SW480 (cell line): Measurements from ENCODE around the gene LRFN4.
A peak's percentile ranks its signal among the peaks of the same experiment; 100 is the strongest.
"Not testable (repeated sequence)": the region's sequence is repeated elsewhere in the genome, so short reads cannot be mapped to it uniquely, and the experiment has no call there.

ENCODE experiments used
- DNase-seq: peaks from one replicate; pipeline ENCODE4 v3.0.0-alpha.2; 2016; ENCODE audit warnings: low spot score

Gene LRFN4

DNA sequence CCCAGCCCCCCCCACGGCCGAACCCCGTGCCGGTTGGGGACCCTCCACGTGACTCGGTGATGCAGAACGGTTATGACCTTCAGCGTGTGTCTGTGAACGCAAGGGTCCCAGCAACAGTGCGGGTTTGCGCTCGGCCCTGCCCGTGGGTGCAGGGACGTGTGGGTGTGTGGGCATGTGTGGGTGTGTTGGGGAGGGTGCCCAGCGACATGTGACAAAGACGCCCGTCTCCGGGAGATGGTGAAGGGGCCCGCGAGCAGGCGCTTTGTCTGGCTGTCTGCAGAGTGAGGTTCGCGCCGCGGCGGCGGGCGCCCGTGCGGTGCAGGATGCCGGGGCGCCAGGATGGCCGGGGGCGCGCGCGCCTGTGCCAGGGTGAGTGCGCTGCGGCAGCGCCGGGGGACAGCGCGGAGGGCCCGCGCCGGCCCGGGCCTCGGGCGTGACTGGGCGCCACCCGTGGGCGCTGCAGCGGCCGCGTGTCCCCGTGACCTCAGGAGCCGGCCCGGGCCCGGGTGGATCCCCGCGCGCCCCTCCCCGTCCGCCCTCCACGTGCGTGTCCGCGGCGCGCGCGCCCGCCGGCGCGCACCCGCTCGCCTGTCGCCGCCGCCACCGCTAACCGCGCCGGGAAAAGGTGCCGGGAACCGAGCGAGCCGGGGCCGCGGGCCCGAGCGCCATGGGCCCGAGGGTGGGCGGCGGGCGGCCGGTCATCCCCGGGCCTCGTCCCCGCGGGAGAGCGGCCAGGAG is at the start of gene LRFN4:
LRFN4 (plus strand) TSS at position 569 of the 738 bp plus-strand sequence. CDS start 681 bp downstream, outside the sequence.
- no peak for DNase-seq

DNA sequence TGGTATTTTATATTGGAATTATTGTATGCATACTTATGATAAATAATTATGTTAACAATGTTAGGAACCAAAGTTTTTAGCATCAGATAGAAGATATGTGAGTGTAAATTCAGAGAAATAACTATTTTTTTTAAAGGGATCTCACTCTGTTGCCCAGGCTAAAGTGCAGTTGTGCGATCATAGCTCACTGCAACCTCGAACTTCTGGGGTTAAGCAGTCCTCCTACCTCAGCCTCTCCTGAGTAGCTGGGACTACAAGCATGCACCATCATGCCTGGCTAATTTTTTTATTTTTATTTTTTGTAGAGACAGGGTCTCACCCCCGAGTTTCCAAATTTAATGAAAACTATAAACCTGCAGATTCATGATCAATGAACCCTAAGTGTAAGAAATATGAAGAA is 47.3 kb upstream of the LRFN4 start:
- DNase-seq = no peak

DNA sequence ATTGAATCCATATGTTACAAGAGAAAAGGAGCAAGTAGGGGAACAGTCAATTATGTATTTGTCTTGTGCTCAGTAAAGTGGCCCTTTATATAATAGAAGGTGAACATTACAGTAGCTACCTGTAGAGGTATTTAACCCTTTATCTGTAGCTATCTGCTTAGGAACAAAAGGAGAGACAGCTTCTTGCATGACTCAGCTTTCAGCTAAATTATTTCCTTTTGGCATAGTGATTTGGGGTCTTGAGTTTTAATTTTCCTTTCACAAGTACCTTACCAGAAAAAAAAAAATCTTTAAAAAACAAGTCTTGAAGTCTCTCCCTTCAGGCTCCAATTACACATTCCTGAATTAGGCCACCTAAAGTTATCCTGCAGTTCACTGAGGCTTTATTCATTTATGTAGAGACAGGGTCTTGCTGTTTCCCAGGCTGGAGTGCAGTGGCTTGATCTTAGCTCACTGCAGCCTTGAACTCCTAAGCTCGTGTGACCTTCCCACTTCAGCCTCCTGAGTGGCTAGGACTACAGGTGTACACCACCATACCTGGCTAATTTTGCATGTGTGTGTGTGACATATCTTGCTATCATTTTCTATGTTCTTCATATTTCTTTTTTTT is 46.2 kb upstream of the LRFN4 start:
- no peak for DNase-seq

DNA sequence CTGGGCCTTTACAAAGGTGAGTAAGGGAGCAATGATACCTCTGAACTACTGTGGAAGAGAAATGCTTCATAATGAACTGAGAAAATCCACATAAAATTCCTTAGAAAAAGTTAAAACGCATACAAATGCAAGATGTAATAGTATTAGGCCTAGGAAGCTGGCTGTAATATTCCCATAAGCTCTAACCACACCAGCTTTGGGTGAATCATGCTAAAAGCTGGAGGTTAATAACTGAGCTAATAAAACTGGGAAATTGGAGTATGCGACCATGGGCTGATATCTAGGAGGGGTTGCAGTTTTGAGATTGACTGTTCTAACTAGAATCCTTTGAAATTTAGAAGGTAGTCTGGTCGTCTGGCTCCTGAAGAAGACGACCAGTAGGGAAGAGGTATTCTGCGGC is 42.2 kb upstream of the LRFN4 start:
- no peak for DNase-seq

DNA sequence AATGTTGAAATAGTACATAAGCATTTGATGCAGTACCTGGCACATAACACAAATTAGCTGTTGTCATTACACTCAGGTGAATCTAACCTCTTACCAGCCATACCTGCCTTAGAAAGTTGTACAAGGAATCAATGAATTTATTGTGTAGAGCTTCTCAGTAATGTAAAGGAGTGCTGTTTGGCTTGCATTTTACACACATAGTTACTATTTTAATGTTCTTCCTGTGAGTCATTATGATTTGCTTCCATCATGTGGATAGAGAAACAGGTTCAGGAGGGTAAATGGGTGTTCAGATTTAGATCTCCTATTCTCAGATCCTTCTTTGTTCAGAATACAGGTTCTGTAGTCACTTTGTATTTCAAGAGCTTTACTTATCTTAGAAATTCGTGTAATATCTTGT is 41.2 kb upstream of the LRFN4 start:
- DNase-seq = peak; percentile 33

DNA sequence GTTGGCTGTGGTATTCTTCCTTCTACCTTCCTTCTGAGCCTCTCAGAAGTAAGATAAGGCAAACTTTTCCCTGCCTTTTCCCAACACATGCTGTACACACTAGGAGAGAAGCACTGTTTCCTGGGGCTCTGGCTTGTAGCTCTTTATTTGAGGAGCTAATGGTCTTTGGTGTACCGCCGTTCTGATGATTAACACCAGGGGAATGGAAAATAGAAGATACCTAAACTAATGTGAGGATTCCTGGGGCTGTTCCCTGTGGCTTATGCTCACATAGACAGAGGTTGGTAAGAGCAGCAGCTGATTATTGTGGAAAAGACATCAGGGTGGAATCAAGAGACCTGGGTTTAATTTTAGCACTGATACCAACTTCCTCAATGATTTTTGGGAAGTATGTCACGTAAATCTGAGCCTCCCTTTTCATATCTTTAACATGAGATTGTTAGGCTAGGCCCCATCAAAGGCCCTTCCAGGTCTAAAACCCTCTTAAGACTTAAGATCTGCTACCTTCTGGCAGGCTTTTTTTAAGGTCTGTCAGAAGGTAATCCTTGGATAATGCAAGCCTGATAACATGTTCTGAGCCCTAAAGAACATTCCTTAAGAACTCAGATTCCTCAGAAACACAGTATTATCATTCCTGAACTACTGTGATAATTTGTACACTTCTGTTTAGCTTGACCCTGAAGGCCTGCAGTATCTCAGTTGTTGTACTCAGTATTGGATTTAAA is 38.5 kb upstream of the LRFN4 start:
- no peak for DNase-seq

DNA sequence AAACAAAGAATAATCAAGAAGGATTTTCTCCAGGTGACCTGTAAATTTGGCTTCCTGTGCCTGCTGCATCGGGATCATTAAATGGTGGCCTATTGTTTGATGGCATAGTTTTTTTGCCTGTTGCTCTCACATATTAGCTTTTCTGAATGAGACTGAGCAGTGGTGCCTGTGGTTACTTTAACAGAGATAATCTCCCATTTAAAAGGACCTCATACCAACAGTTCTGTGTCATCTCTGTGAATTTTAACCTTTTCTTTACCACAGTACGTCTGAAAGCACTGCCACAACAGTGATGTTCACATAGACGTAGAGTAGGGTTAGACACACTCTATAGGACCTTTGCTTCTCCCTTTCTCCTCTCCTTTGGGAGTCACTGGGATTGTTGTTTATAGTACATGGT is 36.5 kb upstream of the LRFN4 start:
- no peak for DNase-seq

- DNase-seq = no peak
Observed at GRCh38 chr11:66820901-66821300, 36.0 kb upstream of the LRFN4 start.

DNA sequence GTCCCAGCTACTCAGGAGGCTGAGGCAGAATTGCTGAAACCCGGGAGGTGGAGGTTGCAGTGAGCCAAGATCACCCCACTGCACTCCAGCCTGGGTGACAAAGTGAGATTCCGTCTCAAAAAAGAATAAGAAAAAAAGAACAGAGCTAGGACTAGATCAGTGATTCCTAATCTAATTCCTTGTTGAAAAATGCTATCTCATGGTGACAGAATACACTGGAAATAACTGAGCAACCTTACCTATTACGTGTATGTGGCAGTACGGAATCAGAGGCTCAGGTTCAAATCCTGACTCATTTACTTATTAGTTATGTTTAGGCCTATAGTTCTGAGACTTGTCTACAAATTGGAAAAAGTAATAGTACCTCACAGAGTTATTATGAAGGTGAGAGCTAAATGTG is 33.2 kb upstream of the LRFN4 start:
- no peak for DNase-seq

DNA sequence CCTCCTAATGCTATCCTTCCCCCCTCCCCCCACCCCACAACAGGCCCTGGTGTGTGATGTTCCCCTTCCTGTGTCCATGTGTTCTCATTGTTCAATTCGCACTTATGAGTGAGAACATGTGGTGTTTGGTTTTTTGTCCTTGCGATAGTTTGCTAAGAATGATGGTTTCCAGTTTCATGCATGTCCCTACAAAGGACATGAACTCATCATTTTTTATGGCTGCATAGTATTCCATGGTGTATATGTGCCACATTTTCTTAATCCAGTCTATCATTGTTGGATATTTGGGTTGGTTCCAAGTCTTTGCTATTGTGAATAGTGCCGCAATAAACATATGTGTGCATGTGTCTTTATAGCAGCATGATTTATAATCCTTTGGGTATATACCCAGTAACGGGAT is 32.3 kb upstream of the LRFN4 start:
- DNase-seq = not testable (repeated sequence)

DNA sequence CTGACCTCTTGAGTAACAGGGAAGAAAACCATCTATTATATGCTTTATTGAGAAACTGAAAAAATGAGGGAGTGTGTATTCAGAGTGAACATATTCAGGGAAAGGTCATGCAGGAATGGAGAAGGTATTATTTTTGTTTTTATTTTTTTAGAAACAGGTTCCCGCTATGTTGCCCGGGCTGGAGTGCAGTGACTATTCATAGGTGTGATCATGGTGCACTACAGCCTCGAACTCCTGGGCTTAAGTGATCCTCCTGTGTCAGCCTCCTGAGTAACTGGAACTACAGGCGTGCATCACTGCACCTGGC is 22.4 kb upstream of the LRFN4 start:
- DNase-seq = no peak

GRCh38 chr11:66834943-66835342 is 21.9 kb upstream of the LRFN4 start:
- no peak for DNase-seq

GRCh38 chr11:66835768-66836405 is 21.0 kb upstream of the LRFN4 start:
- no peak for DNase-seq

DNA sequence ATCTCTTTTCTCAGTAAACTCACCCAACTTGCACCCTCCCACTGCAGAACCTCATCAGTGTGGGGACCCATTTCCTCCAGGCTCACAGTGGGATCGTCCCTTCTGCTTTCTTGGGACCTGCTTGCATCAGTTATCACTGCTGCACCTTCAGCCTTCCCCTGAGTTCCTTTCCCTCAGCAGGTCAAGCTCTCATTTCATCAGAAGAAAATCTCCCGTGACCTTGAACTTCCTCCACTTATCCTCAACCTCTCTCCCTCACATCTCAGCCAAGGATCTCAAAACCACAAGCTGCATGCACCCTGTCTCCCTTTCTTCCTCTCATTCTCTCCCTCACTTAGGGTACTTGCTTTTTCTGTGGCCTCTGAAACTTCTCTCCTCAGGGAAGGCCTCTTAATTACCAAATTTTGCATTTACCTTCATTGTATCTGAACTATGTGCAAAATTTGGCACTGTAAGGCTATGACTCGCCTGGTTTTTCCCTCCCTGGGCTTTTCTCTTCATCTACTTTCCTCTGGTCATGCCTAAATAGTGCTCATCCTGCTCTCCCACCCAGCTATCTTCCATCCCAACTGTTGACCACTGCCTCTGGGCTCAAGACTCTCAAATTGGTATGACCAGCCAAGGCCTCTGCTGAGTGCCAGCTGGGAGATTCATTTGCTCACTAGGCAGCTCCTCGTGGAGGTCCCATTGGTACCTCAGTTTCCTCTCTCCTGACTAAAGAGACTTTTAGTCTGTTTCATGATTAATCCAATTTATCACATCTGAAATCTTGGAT is 16.4 kb upstream of the LRFN4 start:
- no peak for DNase-seq

- no peak for DNase-seq
Observed at GRCh38 chr11:66841861-66842260, 15.0 kb upstream of the LRFN4 start.

DNA sequence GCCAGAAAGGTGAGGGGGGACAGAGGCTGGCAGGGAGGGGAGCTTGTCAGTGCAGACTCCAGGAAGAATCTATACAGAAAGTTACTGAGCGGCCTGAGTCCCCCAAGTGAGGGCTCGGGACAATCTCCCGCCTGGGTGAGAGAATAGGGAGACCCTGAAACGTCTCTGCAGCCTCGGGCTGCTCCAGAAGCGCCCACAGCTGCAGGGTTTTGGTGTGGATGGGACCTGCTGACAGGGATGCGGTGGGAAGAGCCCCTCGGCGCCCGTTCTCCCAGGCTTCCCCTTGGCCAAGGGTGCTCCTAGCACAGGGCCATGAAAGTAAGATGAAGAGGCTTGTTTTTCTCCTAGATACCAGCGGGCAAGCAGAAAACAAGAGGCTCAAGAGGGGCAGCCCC is 14.4 kb upstream of the LRFN4 start:
- no peak for DNase-seq

GRCh38 chr11:66842896-66843775 is 13.7 kb upstream of the LRFN4 start, which contains the start of gene RCE1:
Gene RCE1 (plus strand): TSS chr11:66843441. CDS start chr11:66843456, 15 bp downstream.
- DNase-seq = peak; percentile 87

DNA sequence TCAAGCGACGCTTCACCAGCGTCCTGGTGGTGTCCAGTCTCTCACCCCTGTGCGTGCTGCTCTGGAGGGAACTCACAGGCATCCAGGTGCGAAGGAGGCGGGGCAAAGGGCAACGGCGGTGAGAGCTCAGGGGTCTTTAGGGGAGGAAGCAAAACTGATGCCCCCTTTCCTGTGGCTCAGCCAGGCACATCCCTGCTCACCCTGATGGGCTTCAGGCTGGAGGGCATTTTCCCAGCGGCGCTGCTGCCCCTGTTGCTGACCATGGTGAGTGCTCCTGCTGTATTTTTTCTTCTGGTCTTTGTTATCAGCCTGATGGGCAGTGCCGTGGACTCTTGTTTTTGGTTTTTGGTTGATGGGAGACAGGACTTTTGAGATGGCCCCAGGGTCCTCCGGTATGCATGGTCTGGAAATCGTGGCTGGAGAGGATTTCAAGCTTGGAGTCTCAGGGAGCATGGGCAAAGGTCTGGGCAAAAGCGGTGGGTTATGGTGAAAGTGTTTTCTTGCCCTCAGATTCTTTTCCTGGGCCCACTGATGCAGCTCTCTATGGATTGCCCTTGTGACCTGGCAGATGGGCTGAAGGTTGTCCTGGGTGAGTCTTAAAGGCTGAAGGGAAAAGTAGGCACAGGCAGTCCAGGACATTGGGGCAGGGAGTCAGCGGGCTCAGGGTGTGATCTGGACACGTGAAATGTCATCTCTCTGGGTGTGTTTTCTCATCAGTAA is 12.9 kb upstream of the LRFN4 start:
- DNase-seq = no peak

DNA sequence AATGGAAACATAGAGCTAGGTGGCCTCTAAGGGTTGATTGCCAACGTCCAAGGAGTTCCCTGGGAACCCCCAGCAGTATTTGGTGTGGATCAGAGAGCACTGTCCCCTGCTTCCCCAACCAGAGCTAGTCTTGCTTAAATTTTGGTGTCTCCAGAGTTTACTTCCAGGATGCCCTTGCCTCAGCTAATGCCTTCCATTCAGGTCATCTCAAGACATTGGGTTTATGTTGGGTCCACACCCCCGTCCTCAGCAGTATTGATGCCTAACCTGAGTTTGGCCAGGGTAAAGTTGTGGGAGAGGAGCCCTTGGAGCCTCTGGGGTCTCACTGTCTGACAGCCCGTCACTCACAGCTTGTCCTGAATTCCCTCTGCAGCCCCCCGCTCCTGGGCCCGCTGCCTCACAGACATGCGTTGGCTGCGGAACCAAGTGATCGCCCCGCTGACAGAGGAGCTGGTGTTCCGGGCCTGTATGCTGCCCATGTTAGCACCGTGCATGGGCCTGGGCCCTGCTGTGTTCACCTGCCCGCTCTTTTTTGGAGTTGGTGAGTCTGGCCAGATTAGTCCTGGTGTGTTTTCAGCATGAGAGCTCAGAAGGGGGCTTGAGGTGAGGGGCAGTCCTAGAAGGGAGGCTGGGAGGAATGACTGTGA is 12.2 kb upstream of the LRFN4 start:
- no peak for DNase-seq
